GM19463 (cell line): ENCODE measurements around the gene LYST.
A peak's percentile ranks its signal among the peaks of the same experiment; 100 is the strongest.
"Not testable (repeated sequence)": the region's sequence is repeated elsewhere in the genome, so short reads cannot be mapped to it uniquely, and the experiment has no call there.

Experiments used
- ATAC-seq: cut with Tn5 transposase; IDR thresholded peaks from one replicate; pipeline ENCODE4 v1.9.1; 2021; ENCODE audit warnings: mild to moderate bottlenecking, moderate library complexity; ENCODE audit not compliant: unreplicated experiment

LYST gene

GRCh38 chr1:235861857-235862256 is 4.8 kb downstream of the LYST start:
- ATAC-seq: no peak

DNA sequence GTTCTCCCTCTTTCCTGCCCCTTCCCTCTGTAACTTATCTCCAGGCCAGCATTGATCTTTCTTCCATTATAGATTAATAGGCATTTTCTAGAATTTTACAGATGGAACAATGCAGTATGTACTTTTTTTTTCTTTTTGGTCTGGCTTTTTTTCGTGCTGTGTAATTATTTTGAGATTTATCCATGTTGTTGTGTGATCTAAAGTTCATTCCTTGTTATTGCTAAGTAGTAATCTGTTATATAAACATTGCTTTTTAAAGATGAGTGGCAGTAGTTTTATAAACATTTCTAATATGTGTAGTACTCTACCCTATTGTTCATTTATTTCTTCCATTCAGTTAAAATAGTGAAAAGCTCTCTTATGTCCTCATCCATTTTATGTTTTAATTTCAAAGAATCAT is 5.9 kb downstream of the LYST start:
- no peak for ATAC-seq

DNA sequence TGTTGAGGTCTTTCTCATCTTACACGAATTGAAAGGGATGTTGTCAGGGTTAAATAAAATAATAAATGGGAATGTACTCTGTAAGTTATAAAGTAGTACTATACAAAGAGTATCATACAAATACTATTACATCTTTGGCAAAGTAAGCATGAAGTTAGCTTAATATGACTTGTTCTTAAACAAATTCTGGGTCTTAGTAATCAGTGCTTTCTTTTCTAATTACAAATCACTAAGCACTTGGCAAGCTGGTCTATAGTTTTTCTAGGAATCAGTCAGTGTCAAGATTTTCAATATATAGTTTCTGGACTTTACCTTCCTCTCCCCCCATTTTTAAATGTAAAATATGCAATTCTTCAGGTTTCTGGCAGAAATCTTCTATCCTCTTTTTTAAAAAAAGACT is 6.9 kb downstream of the LYST start:
- ATAC-seq: no peak

DNA sequence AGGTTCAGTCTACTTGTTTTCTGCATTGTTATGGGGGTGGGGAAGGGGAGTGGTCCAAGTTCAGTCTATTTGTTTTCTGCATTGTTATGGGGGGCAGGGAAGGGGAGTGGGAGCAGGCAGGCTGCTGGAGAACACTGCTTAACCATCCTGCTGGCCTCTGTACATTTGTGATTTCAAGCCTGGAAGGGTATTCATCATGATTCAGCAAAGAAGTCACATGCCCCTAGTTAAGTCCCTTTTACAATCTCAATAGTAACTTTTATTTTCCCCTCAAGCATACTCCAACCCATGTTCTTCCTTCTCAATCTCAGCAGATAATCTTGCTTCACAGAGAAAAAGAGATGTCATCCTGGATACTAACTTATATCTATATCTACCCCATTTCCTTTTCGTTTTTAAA is 7.9 kb downstream of the LYST start:
- no peak for ATAC-seq

DNA sequence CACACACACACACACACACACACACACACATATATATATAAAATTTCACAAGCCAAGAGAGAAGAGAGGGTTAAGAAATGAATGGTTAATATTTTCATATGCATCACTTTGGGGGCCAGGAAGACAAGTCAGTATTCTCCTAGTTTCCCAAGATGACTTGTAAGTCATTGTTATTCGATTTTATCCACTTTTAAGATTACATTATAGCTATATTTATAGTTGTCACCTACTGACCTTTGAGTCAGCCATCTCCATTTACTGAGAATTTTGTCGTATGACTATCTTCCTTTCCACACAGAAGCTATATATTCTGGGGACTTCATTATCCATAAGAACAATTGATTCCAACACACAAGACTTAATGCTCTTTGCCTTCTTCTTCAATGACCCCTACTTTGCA is 8.9 kb downstream of the LYST start:
- ATAC-seq: no peak

DNA sequence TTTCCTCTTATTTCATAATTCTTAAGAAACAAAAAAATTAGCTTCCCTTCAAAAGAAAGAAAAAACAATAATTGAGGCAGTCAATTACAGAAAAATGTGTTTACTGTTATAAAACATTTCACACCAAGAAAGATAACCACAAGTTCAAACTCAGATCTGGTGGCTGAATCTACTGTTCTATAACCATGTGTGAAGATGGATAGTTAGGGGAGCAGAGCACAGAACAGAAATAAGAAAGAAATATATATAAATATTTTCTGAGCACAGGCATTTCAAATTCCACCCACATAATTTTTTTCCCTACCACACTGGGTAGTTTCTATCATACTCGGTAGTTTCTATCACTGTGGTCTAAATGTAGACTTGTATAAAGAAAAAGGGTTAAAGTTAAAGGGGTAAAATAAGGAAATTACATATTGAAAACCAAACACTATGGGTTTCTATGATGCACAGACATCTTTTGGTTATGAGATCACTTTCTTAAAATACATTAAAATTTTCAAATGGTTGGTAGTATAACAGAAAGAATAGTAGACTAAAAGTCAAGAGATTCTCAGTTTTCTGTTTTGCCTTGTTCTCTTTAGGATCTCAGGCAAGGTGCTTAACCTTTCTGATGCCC is 10.8 kb downstream of the LYST start:
- ATAC-seq: peak; percentile 56

DNA sequence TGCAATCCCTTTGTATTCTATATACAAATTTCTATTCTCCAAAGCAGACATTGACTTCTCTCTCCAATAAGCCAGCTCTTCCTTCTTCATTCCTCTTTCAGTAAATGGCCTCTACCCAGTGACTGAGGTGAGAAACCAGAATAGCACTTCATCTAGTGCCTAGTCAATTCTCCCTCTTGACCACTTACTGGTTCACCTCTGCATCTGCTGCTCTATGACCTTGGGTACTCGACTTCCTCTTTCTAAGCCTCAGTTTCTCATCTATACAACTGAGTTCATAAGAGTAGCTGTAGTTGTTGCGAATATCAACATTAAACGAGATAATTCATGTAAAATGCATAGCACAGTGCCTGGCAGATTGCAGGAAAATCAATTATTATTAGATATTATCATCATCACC is 12.4 kb downstream of the LYST start:
- peak; percentile 71 for ATAC-seq

- ATAC-seq: no peak
Observed at GRCh38 chr1:235853653-235854052, 13.1 kb downstream of the LYST start.

DNA sequence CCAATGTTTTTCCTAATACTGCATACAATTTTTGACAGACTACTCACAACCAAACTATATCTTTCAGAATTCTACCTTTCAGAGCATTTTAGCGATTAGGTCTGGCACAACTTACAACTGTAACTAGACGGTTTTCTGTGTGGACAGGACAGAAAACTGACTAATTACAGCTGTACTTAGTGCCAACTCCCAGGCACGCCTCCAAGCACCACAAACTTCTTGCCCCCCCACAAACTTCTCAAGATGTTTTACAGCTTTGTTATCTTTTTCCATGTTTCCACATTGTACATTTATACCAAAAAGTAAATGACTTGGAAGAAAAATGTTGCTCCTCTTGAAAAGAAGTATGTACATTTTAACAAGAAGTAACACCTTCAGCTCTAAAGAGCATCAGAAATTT is 13.8 kb downstream of the LYST start:
- no peak for ATAC-seq

GRCh38 chr1:235851939-235852338 is 14.8 kb downstream of the LYST start:
- ATAC-seq: no peak

DNA sequence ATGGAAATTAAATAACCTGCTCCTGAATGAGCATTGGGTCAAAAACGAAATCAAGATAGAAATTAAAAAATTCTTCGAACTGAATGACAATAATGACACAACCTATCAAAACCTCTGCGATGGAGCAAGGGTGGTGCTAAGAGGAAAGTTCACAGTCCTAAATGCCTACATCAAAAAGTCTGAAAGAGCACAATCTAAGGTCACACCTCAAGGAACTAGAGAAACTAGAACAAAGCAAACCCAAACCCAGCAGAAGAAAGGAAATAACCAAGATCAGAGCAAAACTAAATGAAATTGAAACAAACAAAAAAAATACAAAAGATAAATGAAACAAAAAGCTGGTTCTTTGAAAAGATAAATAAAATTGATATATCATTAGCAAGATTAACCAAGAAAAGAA is 18.5 kb downstream of the LYST start:
- ATAC-seq: not testable (repeated sequence)

GRCh38 chr1:235845656-235846107 is 21.0 kb downstream of the LYST start:
- ATAC-seq: not testable (repeated sequence)

GRCh38 chr1:235844776-235845175 is 21.9 kb downstream of the LYST start:
- no peak for ATAC-seq

- ATAC-seq: peak; percentile 47
Observed at GRCh38 chr1:235843461-235843961, 23.2 kb downstream of the LYST start.

DNA sequence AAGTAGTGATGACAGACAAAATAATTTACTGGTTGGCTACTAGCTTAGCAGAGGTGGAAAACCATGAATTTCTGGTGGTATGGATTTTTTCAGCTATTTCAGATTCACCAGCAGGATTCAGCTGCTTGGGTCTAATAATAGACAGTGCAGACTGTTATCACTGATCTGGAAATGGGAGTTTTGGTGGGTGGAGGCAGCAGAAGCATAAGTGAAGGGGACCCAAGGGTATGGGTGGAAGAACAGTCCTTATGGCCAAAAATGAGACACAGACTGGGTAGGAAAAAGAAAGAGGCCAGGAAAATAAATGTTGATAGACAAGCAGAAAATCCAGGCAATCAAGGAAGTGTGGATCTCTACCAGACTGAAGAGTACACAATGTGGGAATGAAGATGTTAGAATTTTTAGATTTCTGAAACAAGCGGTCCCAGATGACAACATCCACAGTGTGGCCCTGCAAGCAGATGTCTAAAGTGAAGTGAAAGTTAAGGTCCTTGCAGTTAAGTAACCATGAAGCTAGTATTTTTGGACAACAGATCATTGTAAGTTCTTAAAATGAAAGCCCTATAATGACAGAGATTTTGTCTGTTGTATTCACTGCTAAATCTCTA is 24.7 kb downstream of the LYST start:
- ATAC-seq: peak; percentile 67

- no peak for ATAC-seq
Observed at GRCh38 chr1:235838021-235838420, 28.7 kb downstream of the LYST start.

- no peak for ATAC-seq
Observed at GRCh38 chr1:235835226-235835625, 31.5 kb downstream of the LYST start.

GRCh38 chr1:235834620-235835019 is 32.1 kb downstream of the LYST start:
- no peak for ATAC-seq

- ATAC-seq: no peak
Observed at GRCh38 chr1:235832011-235832410, 34.7 kb downstream of the LYST start.

- ATAC-seq: peak; percentile 100
Observed at GRCh38 chr1:235831148-235831547, 35.6 kb downstream of the LYST start.

GRCh38 chr1:235826102-235826854 is 40.4 kb downstream of the LYST start:
- no peak for ATAC-seq

DNA sequence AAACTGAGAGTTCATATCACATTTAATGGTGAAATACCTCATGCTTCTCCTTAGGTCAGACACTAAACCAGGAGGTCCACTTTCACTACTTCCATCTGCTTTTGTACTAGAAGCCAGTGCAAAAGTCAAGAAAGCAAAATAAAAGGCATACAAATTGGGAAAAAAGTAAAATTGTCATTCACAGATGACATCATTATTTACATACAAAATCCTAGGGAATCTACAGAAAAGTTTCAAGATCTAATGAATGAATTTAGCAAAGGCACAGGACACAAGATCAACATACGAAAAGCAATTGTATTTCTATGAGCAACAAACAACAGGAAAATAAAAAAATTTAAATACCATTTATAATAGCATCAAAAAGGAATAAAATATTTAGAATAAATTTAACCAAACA is 41.5 kb downstream of the LYST start:
- ATAC-seq: no peak
